Thyroid gland (tissue), 4 donors: ENCODE measurements around the gene TOX4. TPM values are rescaled to one million over a fixed set of nuclear protein-coding genes. Genes with fewer than 3 reads are reported as not detected.

Experiments
- DNase-seq, 2 donors: peaks; one replicate each; pipeline ENCODE4 v3.0.0-alpha.2; 2019
- H3K27ac ChIP-seq, 3 donors: fragments of 200-600 bp; sonication (generic); 1 replicate in 2 of 3; 2 replicates in 1 of 3; pipeline ENCODE4 v1.5.1; 2016 to 2019; ENCODE audit warnings: mild to moderate bottlenecking in 1 of 3, moderate library complexity in 1 of 3
- H3K27me3 ChIP-seq: fragments of 200-600 bp; sonication (generic); one replicate; pipeline ENCODE4 v1.5.1; 2019
- H3K36me3 ChIP-seq, 2 donors: fragments of 200-600 bp; sonication (generic); one replicate each; pipeline ENCODE4 v1.5.1; 2016 to 2019
- H3K4me1 ChIP-seq, 2 donors: fragments of 200-600 bp; sonication (generic); one replicate each; pipeline ENCODE4 v1.5.1; 2017 to 2019
- H3K4me3 ChIP-seq, 3 donors: fragments of 200-600 bp; sonication (generic); replicated peaks in 1 of 3; 1 replicate in 2 of 3; 2 replicates in 1 of 3; pipeline ENCODE4 v1.5.1; 2016; ENCODE audit warnings: mild to moderate bottlenecking in 1 of 3
- H3K9me3 ChIP-seq: fragments of 200-600 bp; sonication (generic); one replicate; pipeline ENCODE4 v1.5.1; 2017
- POLR2A ChIP-seq, 2 donors: fragments of 450-650 bp; IDR thresholded peaks; one replicate each; pipeline ENCODE4 v1.6.1; 2017; ENCODE audit warnings: antibody characterized with exemption in 2 of 2, mild to moderate bottlenecking in 2 of 2, moderate library complexity in 1 of 2
- WGBS, 2 donors: methylation state at CpG; one replicate each; pipeline ENCODE4 v1.1.5; 2017; 5-methylcytosine and 5-hydroxymethylcytosine counted together
- intact Hi-C: fragments of 100-400 bp; cut with DNase I; formaldehyde crosslinking; loops from one replicate; pipeline ENCODE4 v1.15.1; 2023
- total RNA-seq, 4 donors: library from RNA; depleted of rRNA; stranded (reverse); fragments of >200 nt; gene quantifications; one replicate each; pipeline ENCODE4 v1.2.3, GENCODE V29; 2016
- TF ChIP-seq, protein P1 (sequence below), 6 experiments: fragments of 200-600 bp in 3 of 6; fragments of 450-650 bp in 3 of 6; sonication (generic) in 3 of 6; IDR thresholded peaks; one replicate each; pipeline ENCODE4 v1.5.1; 2016 to 2019; ENCODE audit warnings: antibody characterized with exemption in 6 of 6, mild to moderate bottlenecking in 2 of 6, inconsistent platforms in 1 of 6, moderate library complexity in 1 of 6

Gene TOX4
- total RNA-seq, 4 donors from 2014 or later, result 41.5 to 68.2 (median 52.7) TPM

DNA sequence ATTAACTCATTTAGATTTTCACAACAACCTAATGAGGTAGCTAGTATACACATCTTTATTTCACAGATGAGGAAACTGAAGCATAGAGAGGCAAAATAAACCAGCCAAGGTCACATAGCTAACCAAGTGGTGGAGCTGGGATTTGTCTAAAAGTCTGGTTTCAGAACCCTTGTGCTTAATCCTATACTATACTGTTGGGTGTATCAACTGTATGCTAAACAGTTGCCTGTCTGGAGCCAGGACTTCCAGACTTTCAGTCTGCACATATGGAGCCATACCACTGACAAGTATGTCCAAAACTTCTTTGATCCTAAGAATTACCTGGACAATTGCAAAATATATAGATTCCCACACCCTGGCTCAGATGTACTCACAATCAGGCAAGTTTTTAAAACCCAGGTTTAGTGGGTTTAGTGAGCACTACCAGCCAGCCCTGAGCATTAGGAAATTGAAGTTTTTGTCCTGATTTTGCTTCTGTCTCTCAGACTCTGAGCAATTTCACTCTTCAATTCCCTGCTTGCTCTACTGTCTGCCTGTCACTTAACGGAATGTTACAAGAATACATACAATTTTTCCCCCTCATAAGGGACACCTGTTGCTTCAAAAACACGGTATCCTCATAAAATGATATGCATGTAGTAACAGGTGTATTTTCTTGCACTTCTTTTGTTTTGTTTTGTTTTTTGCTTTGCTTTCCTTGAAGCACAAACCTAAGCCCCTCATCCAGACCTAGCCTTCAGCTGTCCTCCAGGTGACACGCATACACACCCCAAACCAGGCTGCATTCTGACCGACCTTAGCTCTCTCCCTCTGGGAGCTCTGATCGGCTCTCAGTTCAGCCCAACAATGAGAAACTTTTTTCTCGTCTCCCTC is 58.8 kb downstream of the TOX4 start:
- WGBS, 2 donors, result 31 to 37% methylated on average over 6 of the region's 6 CpGs
- no peaks in the 10 kb centered on the region for H3K27me3 ChIP-seq
- peak overlapping the region in 1 of 3 donors; percentile 41 for H3K4me3 ChIP-seq
- H3K4me1 ChIP-seq, result peaks cover 5 to 9% of the 10 kb centered on the region in 2 donors
- TF ChIP-seq, protein P1, sequence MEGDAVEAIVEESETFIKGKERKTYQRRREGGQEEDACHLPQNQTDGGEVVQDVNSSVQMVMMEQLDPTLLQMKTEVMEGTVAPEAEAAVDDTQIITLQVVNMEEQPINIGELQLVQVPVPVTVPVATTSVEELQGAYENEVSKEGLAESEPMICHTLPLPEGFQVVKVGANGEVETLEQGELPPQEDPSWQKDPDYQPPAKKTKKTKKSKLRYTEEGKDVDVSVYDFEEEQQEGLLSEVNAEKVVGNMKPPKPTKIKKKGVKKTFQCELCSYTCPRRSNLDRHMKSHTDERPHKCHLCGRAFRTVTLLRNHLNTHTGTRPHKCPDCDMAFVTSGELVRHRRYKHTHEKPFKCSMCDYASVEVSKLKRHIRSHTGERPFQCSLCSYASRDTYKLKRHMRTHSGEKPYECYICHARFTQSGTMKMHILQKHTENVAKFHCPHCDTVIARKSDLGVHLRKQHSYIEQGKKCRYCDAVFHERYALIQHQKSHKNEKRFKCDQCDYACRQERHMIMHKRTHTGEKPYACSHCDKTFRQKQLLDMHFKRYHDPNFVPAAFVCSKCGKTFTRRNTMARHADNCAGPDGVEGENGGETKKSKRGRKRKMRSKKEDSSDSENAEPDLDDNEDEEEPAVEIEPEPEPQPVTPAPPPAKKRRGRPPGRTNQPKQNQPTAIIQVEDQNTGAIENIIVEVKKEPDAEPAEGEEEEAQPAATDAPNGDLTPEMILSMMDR (IDR thresholded peaks at IDR 0.05), result no peak
- TF ChIP-seq POLR2A (IDR thresholded peaks at IDR 0.05), result no peak
- no peaks in the 10 kb centered on the region for H3K36me3 ChIP-seq
- intact Hi-C loops, result no loop called here
- DNase-seq, result no peak
- H3K9me3 ChIP-seq, result no peaks in the 10 kb centered on the region
- no peak overlapping the region for H3K27ac ChIP-seq

DNA sequence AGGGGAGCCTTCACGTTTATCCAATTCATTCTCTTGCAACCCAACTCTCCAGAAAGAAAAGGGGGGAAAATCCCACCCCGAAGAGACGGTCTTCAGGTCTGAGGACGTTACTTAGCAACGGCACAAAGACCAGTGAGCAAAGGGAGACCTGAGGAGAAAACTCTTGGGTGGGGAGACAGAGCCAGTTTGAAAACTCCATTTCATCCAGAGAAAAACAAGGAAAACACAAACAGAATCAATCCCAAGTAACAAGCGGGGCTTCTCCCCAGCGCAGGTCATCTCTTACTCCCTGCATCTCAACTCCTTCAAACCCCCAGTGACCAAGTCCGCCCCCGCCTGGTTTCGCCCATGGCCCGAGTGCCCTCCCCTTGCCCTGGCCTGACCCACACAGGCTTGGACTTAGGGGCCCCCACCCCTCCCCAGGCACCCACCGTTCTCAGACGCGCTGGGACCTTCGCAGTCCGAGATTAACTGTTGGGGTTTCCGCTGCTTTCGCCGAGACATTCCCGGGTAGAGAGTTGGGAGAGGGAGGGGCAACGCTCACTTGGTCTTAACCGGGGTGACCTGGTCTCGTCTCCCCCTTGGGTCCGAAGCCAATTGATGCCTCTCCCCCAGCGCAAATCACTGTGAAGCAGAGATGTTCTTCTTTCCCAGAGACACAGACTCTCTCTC is 59.6 kb downstream of the TOX4 start:
- Histone ChIP-seq H3K36me3 (no peaks in the 10 kb centered on the region), H3K9me3 (no peaks in the 10 kb centered on the region), H3K4me1 (peaks cover 5 to 9% of the 10 kb centered on the region in 2 donors), H3K27me3 (no peaks in the 10 kb centered on the region), H3K27ac (no peak overlapping the region), H3K4me3 (peak overlapping the region in 2 of 3 donors; percentile 18 to 41)
- DNase-seq, result peak; percentile 11 to 12
- intact Hi-C loops, result no loop called here
- WGBS, 2 donors, result 3% methylated on average over 25 of the region's 25 CpGs
- no peak for TF ChIP-seq POLR2A (IDR thresholded peaks at IDR 0.05)
- TF ChIP-seq, protein P1 (IDR thresholded peaks at IDR 0.05), result no peak

GRCh38 chr14:21537090-21537424 is 60.1 kb downstream of the TOX4 start:
- TF ChIP-seq, protein P1 (IDR thresholded peaks at IDR 0.05), result no peak
- TF ChIP-seq POLR2A (IDR thresholded peaks at IDR 0.05), result no peak
- no peak overlapping the region for H3K27ac ChIP-seq
- intact Hi-C loops, result no loop called here
- peaks cover 5 to 9% of the 10 kb centered on the region in 2 donors for H3K4me1 ChIP-seq
- no peak for DNase-seq
- H3K36me3 ChIP-seq, result no peaks in the 10 kb centered on the region
- WGBS, 2 donors, result 16 to 17% methylated on average over 3 of the region's 3 CpGs
- no peaks in the 10 kb centered on the region for H3K27me3 ChIP-seq
- H3K4me3 ChIP-seq, result peak overlapping the region in 1 of 3 donors; percentile 41
- no peaks in the 10 kb centered on the region for H3K9me3 ChIP-seq

DNA sequence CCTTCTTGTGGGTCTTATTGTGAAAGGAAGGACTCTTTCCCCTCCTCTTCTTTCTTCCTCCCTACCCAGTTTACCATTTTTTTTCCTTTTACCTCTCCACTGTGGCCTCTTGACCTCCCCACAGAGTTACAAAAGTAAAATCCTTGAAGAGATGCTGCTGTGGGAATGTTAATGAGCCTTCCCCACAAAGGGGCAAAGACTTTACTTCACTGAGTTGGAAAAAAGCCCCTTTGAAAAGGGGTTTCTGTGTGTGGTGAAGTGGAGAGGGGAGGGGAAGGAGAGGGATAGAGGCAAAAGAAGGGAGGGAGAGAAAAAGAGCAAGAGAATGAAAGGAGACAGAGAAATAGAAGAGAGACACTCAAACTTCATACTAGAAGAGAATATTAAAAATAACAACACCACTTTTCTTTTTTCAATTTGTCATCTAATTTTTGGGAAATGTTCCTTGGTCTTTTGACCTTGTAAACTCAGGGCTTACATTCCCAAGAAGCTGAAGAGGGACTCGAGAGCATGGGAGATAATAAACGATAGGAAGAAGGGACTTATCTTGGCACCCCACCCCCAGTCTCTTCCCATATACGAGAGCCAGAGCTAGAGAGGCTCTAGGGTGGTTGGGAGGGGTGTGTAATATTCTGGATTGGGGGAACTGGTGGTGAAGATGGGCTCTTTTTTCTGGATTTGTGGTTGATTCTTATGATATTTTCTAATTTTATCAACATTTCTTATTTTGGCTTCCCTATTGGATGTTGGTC is 62.4 kb downstream of the TOX4 start:
- Histone ChIP-seq H3K27me3 (no peaks in the 10 kb centered on the region), H3K4me3 (no peak overlapping the region), H3K27ac (no peak overlapping the region), H3K36me3 (no peaks in the 10 kb centered on the region), H3K9me3 (no peaks in the 10 kb centered on the region), H3K4me1 (peaks cover 5 to 9% of the 10 kb centered on the region in 2 donors)
- DNase-seq, result no peak
- 46 to 52% methylated on average over 3 of the region's 3 CpGs for WGBS, 2 donors
- intact Hi-C loops, result no loop called here
- no peak for TF ChIP-seq POLR2A (IDR thresholded peaks at IDR 0.05)
- TF ChIP-seq, protein P1 (IDR thresholded peaks at IDR 0.05), result no peak
